Stomach (tissue), 9 donors: Measurements from ENCODE around the gene AMMECR1L. TPM values are rescaled to one million over a fixed set of nuclear protein-coding genes. Genes with fewer than 3 reads are reported as not detected.
"Not testable (repeated sequence)": the region's sequence is repeated elsewhere in the genome, so short reads cannot be mapped to it uniquely, and the experiment has no call there.

Source experiments
- DNase-seq, 2 donors: peaks; one replicate each; pipeline versions ENCODE4 v3.0.0 to v3.0.0-alpha.2; 2013 to 2019
- H3K27ac ChIP-seq, 5 donors: fragments of 200-600 bp in 4 of 5; sonication (generic) in 4 of 5; one replicate each; pipeline ENCODE4 v1.5.1; 2013 to 2019; ENCODE audit warnings: mild to moderate bottlenecking in 1 of 5, moderate library complexity in 1 of 5
- H3K27me3 ChIP-seq, 3 donors: fragments of 200-600 bp; sonication (generic); one replicate each; pipeline ENCODE4 v1.5.1; 2017 to 2019; ENCODE audit warnings: mixed run types in 1 of 3
- H3K36me3 ChIP-seq, 4 donors: fragments of 200-600 bp; sonication (generic); 1 replicate in 3 of 4; 2 replicates in 1 of 4; pipeline ENCODE4 v1.5.1; 2016 to 2019
- H3K4me1 ChIP-seq, 4 donors: fragments of 200-600 bp; sonication (generic); one replicate each; pipeline ENCODE4 v1.5.1; 2016 to 2019
- H3K4me3 ChIP-seq, 4 donors: fragments of 200-600 bp; sonication (generic) in 3 of 4; one replicate each; pipeline ENCODE4 v1.5.1; 2016 to 2019; ENCODE audit warnings: mild to moderate bottlenecking in 1 of 4
- H3K9me3 ChIP-seq, 4 donors: fragments of 200-600 bp; sonication (generic); one replicate each; pipeline ENCODE4 v1.5.1; 2016 to 2019
- EP300 ChIP-seq: sonication (generic); formaldehyde crosslinking; IDR thresholded peaks from one replicate; pipeline ENCODE4 v1.6.1; 2017; ENCODE audit warnings: antibody characterized with exemption
- POLR2A ChIP-seq, 4 donors: fragments of 450-650 bp; IDR thresholded peaks; one replicate each; pipeline ENCODE4 v1.6.1; 2016; ENCODE audit warnings: antibody characterized with exemption in 4 of 4, control low read depth in 2 of 4, mild to moderate bottlenecking in 1 of 4, moderate library complexity in 1 of 4
- POLR2AphosphoS5 ChIP-seq, 3 donors: sonication (generic); formaldehyde crosslinking; IDR thresholded peaks; one replicate each; pipeline ENCODE4 v1.6.1; 2016; ENCODE audit warnings: antibody characterized with exemption in 3 of 3
- WGBS, 5 donors: extraction: QIAGEN DNeasy Blood & Tissue Kit in 3 of 5; methylation state at CpG; one replicate each; pipeline versions ENCODE4 v1.1.5 to v1.1.7; 2013 to 2018; 5-methylcytosine and 5-hydroxymethylcytosine counted together
- intact Hi-C: fragments of 100-400 bp; cut with DNase I; formaldehyde crosslinking; loops from one replicate; pipeline ENCODE4 v1.15.1; 2023; ENCODE audit warnings: low total_unique reads
- polyA plus RNA-seq, 3 donors: library from polyadenylated mRNA; stranded (reverse); fragments of 200-250 nt; gene quantifications; one replicate each; pipeline ENCODE4 v1.2.3, GENCODE V29; 2013
- total RNA-seq, 5 donors: library from RNA; depleted of rRNA; stranded (reverse); fragments of >200 nt; gene quantifications; one replicate each; pipeline versions ENCODE4 v1.1.0 to v1.2.3, GENCODE V29; 2014 to 2016
- TF ChIP-seq, protein P1 (sequence below), 7 experiments: fragments of 450-650 bp in 4 of 7; fragments of 200-600 bp in 3 of 7; sonication (generic) in 3 of 7; IDR thresholded peaks; one replicate each; pipeline ENCODE4 v1.5.1; 2016 to 2019; ENCODE audit warnings: antibody characterized with exemption in 7 of 7, control low read depth in 2 of 7, mild to moderate bottlenecking in 1 of 7
- donor health status: healthy with polysubstance abuse.
- donor health status: Bipolar disorder and iron deficiency.
- donor health status: healthy.

The AMMECR1L gene
- total and polyA plus RNA-seq, 8 donors, result 1.4 to 19.8 (median 6.6) TPM

DNA sequence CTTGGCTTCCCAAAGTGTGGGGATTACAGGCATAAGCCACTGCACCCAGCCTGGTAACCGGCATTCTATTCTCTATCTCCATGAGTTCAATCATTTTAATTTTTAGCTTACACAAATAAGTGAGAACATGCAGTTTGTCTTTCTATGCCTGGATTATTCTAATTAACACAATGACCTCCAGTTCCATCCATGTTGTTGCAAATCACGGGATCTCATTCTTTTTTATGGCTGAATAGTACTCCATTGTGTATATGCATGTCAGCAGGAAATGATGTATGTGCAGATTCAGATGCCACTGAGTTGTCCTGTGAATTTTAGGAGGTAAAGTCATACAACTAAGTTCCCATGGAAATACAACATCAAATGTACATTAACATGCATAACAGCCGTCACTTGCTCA, 24.7 kb upstream of the AMMECR1L start:
- WGBS, 5 donors, result 94 to 98% (median 98%) methylated on average over 3 of the region's 3 CpGs
- intact Hi-C loops, result no loop called here
- no peak overlapping the region for H3K27ac ChIP-seq
- no peak overlapping the region for H3K4me3 ChIP-seq
- no peaks in the 10 kb centered on the region for H3K9me3 ChIP-seq
- DNase-seq, result no peak
- TF ChIP-seq, protein P1, sequence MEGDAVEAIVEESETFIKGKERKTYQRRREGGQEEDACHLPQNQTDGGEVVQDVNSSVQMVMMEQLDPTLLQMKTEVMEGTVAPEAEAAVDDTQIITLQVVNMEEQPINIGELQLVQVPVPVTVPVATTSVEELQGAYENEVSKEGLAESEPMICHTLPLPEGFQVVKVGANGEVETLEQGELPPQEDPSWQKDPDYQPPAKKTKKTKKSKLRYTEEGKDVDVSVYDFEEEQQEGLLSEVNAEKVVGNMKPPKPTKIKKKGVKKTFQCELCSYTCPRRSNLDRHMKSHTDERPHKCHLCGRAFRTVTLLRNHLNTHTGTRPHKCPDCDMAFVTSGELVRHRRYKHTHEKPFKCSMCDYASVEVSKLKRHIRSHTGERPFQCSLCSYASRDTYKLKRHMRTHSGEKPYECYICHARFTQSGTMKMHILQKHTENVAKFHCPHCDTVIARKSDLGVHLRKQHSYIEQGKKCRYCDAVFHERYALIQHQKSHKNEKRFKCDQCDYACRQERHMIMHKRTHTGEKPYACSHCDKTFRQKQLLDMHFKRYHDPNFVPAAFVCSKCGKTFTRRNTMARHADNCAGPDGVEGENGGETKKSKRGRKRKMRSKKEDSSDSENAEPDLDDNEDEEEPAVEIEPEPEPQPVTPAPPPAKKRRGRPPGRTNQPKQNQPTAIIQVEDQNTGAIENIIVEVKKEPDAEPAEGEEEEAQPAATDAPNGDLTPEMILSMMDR (IDR thresholded peaks at IDR 0.05), result no peak
- TF ChIP-seq POLR2A (IDR thresholded peaks at IDR 0.05), result no peak
- H3K36me3 ChIP-seq, result no peaks in the 10 kb centered on the region
- H3K4me1 ChIP-seq, result no peaks in the 10 kb centered on the region
- H3K27me3 ChIP-seq, result no peaks in the 10 kb centered on the region

DNA sequence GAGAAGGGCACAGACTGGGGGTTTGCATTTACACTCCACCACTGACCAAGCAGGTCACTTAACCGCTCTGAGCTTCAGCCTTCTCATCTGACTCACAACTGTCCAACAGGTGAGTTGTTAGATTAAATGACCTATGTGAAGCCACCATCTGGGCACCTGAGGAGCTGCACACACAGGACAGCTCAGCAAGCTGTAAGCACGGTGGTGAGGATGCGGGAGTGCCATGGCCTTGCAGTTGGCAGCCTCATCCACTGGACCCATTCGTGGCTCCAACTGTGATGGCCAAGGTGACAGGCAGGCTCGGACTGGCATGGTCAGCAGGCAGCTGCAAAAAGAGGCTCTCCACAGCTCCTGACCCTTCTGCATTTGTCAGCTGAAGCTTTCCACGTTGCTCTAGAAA, 23.3 kb upstream of the AMMECR1L start:
- intact Hi-C loops, result no loop called here
- no peaks in the 10 kb centered on the region for H3K27me3 ChIP-seq
- no peak overlapping the region for H3K27ac ChIP-seq
- H3K9me3 ChIP-seq, result no peaks in the 10 kb centered on the region
- DNase-seq, result peak in 1 of 2 donors; percentile 27
- no peaks in the 10 kb centered on the region for H3K4me1 ChIP-seq
- 61 to 76% (median 66%) methylated on average over 6 of the region's 6 CpGs for WGBS, 5 donors
- no peak overlapping the region for H3K4me3 ChIP-seq
- no peaks in the 10 kb centered on the region for H3K36me3 ChIP-seq
- TF ChIP-seq, protein P1 (IDR thresholded peaks at IDR 0.05), result no peak
- TF ChIP-seq POLR2AphosphoS5 (IDR thresholded peaks at IDR 0.05), result no peak
- no peak for TF ChIP-seq EP300
- no peak for TF ChIP-seq POLR2A (IDR thresholded peaks at IDR 0.05)

DNA sequence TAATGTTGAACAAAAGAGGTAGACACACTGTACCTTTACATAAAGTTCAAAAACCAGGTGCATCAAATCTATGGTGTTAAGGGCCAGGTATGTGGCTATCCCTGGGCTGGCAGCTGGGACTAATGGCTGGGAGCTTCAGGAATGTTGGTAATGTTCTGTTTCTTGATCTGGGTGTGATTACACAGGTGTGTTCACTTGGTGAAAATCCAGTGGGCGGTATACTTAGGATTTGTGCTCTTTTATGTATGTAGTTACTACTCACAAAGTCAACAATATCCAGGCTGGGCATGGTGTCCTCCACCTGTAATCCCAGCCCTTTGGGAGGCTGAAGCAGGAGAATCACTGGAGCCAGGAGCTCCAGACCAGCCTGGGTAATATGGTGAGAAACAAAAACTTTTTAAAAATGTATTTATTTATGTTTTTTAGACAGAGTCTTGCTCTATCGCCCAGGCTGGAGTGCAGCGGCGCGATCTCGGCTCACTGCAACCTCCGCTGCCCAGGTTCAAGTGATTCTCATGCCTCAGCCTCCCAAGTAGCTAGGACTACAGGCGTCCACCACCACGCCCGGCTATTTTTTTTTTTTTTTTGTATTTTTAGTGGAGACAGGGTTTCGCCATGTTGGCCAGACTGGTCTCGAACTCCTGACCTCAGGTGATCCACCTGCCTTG, 22.1 kb upstream of the AMMECR1L start:
- intact Hi-C loops, H3K36me3 ChIP-seq, H3K27me3 ChIP-seq, H3K4me3 ChIP-seq, H3K4me1 ChIP-seq, H3K9me3 ChIP-seq, H3K27ac ChIP-seq: not testable (repeated sequence)
- peak in 1 of 3 donors; percentile 11 for TF ChIP-seq POLR2AphosphoS5 (IDR thresholded peaks at IDR 0.05)
- WGBS, 5 donors, result 89 to 95% (median 90%) methylated on average over 11 to 12 of the region's 12 CpGs
- DNase-seq, result peak in 1 of 2 donors; percentile 26

DNA sequence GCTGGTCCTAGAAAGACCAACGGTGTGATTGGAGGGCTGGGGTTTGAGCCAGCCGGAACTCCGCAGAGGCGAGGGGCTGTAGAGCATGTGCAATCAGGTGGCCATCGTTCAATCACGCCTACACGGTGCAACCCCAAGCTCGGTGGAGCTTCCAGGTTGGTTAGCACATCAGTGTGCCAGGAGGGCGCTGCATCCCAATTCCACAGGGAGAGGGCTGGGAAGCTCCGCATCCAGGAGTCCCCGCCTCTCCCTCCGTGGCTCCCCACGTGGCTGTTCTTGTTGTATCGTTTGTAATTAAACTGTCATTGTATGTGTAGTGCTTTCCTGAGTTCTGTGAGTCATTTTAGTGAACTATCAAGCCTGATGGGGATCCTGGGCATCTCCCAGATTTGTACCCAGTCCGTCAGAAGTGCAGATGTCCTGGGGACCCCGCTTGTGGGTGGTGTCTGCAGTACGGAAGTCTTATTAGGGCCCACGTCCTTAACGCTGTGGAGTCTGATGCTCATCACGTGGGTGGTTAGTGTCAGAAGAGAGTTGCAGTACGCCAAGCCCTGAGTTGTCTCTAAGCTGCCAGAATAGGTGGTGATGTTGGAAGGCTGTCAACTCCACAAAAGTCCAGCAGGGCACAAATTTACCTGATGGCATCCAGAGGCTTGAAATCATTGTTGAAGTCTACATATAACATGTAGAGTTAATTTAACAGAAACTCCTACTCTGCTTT, 20.6 kb upstream of the AMMECR1L start:
- no peak for DNase-seq
- H3K4me1 ChIP-seq, result peaks cover 0 to 5% (median 2%) of the 10 kb centered on the region in 4 donors
- H3K27me3 ChIP-seq, result no peaks in the 10 kb centered on the region
- intact Hi-C loops, result no loop called here
- WGBS, 5 donors, result 60 to 70% (median 66%) methylated on average over 17 to 21 of the region's 21 CpGs
- no peak overlapping the region for H3K27ac ChIP-seq
- H3K4me3 ChIP-seq, result no peak overlapping the region
- no peaks in the 10 kb centered on the region for H3K36me3 ChIP-seq
- TF ChIP-seq, protein P1 (IDR thresholded peaks at IDR 0.05), result no peak
- TF ChIP-seq EP300 (no peak), POLR2A (IDR thresholded peaks at IDR 0.05) (no peak), POLR2AphosphoS5 (IDR thresholded peaks at IDR 0.05) (no peak)
- no peaks in the 10 kb centered on the region for H3K9me3 ChIP-seq
